SK-N-SH treated with all-trans-retinoic acid at 6 μM for 48 hours (cell line): Measurements from ENCODE around the gene CA7.

Experiments
- ATAC-seq: fragments of 200-7000 bp; cut with Tn5 transposase; 3 replicates; pipeline ENCODE4 v1.9.1; 2020; ENCODE audit warnings: mild to moderate bottlenecking, moderate library complexity
- ARNTL ChIP-seq: fragments of 450-650 bp; formaldehyde crosslinking; IDR thresholded peaks from 2 replicates; pipeline ENCODE4 v1.5.0; 2020; ENCODE audit warnings: low read depth, mild to moderate bottlenecking, moderate library complexity, borderline replicate concordance
- BACH2 ChIP-seq: fragments of 250-450 bp; sonication (Bioruptor Pico); IDR thresholded peaks from 2 replicates; pipeline ENCODE4 v1.9.0; 2021; ENCODE audit warnings: mild to moderate bottlenecking, borderline replicate concordance
- CREB5 ChIP-seq: fragments of 250-450 bp; sonication (Bioruptor Pico); IDR thresholded peaks from 2 replicates; pipeline ENCODE4 v1.5.1; 2020; ENCODE audit warnings: low read depth, mild to moderate bottlenecking, moderate library complexity
- CSRNP3 ChIP-seq: fragments of 250-450 bp; sonication (Bioruptor Pico); IDR thresholded peaks from 2 replicates; pipeline ENCODE4 v1.5.1; 2021; ENCODE audit warnings: mild to moderate bottlenecking, moderate library complexity
- ESRRG ChIP-seq: fragments of 250-450 bp; sonication (Bioruptor Pico); IDR thresholded peaks from 2 replicates; pipeline ENCODE4 v1.6.1; 2021; ENCODE audit warnings: mild to moderate bottlenecking
- GLIS3 ChIP-seq: fragments of 250-450 bp; sonication (Bioruptor Pico); IDR thresholded peaks from 2 replicates; pipeline ENCODE4 v1.5.0; 2020; ENCODE audit warnings: mild to moderate bottlenecking, moderate library complexity
- ISL1 ChIP-seq: fragments of 250-450 bp; sonication (Bioruptor Pico); IDR thresholded peaks from 2 replicates; pipeline ENCODE4 v2.1.2; 2022; ENCODE audit warnings: mild to moderate bottlenecking, moderate library complexity
- OSR1 ChIP-seq: fragments of 250-450 bp; sonication (Bioruptor Pico); IDR thresholded peaks from 2 replicates; pipeline ENCODE4 v1.8.0; 2022; ENCODE audit warnings: moderate library complexity, mild to moderate bottlenecking, inconsistent platforms
- POU6F1 ChIP-seq: fragments of 250-450 bp; sonication (Bioruptor Pico); IDR thresholded peaks from 2 replicates; pipeline ENCODE4 v1.8.0; 2021; ENCODE audit warnings: low read depth, mild to moderate bottlenecking, moderate library complexity, borderline replicate concordance
- PPARA ChIP-seq: fragments of 250-450 bp; sonication (Bioruptor Pico); IDR thresholded peaks from 2 replicates; pipeline ENCODE4 v1.5.0; 2020; ENCODE audit warnings: mild to moderate bottlenecking, borderline replicate concordance
- RARB ChIP-seq: fragments of 250-450 bp; sonication (Bioruptor Pico); IDR thresholded peaks from 2 replicates; pipeline ENCODE4 v1.8.0; 2021; ENCODE audit warnings: mild to moderate bottlenecking, moderate library complexity
- SNAI2 ChIP-seq: fragments of 250-450 bp; sonication (Bioruptor Pico); IDR thresholded peaks from 2 replicates; pipeline ENCODE4 v1.5.0; 2020; ENCODE audit warnings: mild to moderate bottlenecking, moderate library complexity
- TOX ChIP-seq: fragments of 250-450 bp; sonication (Bioruptor Pico); IDR thresholded peaks from 2 replicates; pipeline ENCODE4 v1.8.0; 2021; ENCODE audit warnings: mild to moderate bottlenecking, moderate library complexity, borderline replicate concordance
- ZC3H10 ChIP-seq: fragments of 250-450 bp; sonication (Bioruptor Pico); IDR thresholded peaks from 2 replicates; pipeline ENCODE4 v1.5.1; 2021; ENCODE audit warnings: mild to moderate bottlenecking, moderate library complexity
- ZFP30 ChIP-seq: fragments of 450-650 bp; formaldehyde crosslinking; IDR thresholded peaks from 2 replicates; pipeline ENCODE4 v1.5.0; 2022; ENCODE audit warnings: mild to moderate bottlenecking, moderate library complexity
- ZNF565 ChIP-seq: fragments of 450-650 bp; formaldehyde crosslinking; conservative IDR thresholded peaks from 2 replicates; pipeline ENCODE4 v1.5.0; 2020; ENCODE audit warnings: low read depth, mild to moderate bottlenecking, moderate library complexity
- ZNF70 ChIP-seq: fragments of 450-650 bp; formaldehyde crosslinking; IDR thresholded peaks from 2 replicates; pipeline ENCODE4 v1.5.0; 2020; ENCODE audit warnings: mild to moderate bottlenecking, moderate library complexity
- ZNF8 ChIP-seq: fragments of 450-650 bp; formaldehyde crosslinking; IDR thresholded peaks from 2 replicates; pipeline ENCODE4 v1.5.0; 2020; ENCODE audit warnings: mild to moderate bottlenecking, moderate library complexity
- TF ChIP-seq, protein P1 (sequence below): fragments of 250-450 bp; sonication (Bioruptor Pico); IDR thresholded peaks from 2 replicates; pipeline ENCODE4 v1.5.0; 2020; ENCODE audit warnings: mild to moderate bottlenecking, moderate library complexity
- TF ChIP-seq, protein P2 (sequence below): fragments of 250-450 bp; sonication (Bioruptor Pico); IDR thresholded peaks from 2 replicates; pipeline ENCODE4 v1.8.0; 2020; ENCODE audit warnings: mild to moderate bottlenecking, moderate library complexity, borderline replicate concordance

CA7 gene

DNA sequence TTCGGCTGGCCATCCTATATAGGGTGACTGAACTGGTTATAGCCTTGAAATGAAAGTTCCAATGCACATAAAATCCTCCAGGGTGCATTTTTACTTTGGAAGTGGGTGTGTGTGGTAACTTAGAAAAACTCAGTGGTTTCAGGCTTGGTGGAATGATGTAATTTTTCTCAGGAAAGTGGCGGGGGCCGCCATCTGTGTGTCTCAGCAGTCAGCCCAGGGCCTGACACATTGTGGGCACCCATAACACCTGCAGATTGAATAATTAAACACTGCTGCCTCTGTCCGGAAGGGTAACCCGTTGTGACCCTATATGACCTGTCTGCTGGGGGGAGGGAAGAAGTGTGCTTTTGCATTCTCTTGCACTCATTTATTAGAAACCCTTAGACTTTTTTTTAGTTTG is 33.9 kb downstream of the CA7 start:
- TF ChIP-seq CSRNP3 (CRISPR knock-in tag) (no peak), GLIS3 (CRISPR knock-in tag) (no peak), OSR1 (no peak), ARNTL (CRISPR knock-in tag) (no peak), RARB (CRISPR knock-in tag) (no peak), ZNF565 (CRISPR knock-in tag) (no peak), ESRRG (no peak), ZC3H10 (no peak), ISL1 (no peak), SNAI2 (no peak), BACH2 (CRISPR knock-in tag) (no peak), POU6F1 (CRISPR knock-in tag) (no peak), CREB5 (no peak)
- TF ChIP-seq, protein P1, sequence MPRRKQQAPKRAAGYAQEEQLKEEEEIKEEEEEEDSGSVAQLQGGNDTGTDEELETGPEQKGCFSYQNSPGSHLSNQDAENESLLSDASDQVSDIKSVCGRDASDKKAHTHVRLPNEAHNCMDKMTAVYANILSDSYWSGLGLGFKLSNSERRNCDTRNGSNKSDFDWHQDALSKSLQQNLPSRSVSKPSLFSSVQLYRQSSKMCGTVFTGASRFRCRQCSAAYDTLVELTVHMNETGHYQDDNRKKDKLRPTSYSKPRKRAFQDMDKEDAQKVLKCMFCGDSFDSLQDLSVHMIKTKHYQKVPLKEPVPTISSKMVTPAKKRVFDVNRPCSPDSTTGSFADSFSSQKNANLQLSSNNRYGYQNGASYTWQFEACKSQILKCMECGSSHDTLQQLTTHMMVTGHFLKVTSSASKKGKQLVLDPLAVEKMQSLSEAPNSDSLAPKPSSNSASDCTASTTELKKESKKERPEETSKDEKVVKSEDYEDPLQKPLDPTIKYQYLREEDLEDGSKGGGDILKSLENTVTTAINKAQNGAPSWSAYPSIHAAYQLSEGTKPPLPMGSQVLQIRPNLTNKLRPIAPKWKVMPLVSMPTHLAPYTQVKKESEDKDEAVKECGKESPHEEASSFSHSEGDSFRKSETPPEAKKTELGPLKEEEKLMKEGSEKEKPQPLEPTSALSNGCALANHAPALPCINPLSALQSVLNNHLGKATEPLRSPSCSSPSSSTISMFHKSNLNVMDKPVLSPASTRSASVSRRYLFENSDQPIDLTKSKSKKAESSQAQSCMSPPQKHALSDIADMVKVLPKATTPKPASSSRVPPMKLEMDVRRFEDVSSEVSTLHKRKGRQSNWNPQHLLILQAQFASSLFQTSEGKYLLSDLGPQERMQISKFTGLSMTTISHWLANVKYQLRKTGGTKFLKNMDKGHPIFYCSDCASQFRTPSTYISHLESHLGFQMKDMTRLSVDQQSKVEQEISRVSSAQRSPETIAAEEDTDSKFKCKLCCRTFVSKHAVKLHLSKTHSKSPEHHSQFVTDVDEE: no peak
- TF ChIP-seq, protein P2, sequence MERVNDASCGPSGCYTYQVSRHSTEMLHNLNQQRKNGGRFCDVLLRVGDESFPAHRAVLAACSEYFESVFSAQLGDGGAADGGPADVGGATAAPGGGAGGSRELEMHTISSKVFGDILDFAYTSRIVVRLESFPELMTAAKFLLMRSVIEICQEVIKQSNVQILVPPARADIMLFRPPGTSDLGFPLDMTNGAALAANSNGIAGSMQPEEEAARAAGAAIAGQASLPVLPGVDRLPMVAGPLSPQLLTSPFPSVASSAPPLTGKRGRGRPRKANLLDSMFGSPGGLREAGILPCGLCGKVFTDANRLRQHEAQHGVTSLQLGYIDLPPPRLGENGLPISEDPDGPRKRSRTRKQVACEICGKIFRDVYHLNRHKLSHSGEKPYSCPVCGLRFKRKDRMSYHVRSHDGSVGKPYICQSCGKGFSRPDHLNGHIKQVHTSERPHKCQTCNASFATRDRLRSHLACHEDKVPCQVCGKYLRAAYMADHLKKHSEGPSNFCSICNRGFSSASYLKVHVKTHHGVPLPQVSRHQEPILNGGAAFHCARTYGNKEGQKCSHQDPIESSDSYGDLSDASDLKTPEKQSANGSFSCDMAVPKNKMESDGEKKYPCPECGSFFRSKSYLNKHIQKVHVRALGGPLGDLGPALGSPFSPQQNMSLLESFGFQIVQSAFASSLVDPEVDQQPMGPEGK (CRISPR knock-in tag): no peak
- no peak for ATAC-seq

DNA sequence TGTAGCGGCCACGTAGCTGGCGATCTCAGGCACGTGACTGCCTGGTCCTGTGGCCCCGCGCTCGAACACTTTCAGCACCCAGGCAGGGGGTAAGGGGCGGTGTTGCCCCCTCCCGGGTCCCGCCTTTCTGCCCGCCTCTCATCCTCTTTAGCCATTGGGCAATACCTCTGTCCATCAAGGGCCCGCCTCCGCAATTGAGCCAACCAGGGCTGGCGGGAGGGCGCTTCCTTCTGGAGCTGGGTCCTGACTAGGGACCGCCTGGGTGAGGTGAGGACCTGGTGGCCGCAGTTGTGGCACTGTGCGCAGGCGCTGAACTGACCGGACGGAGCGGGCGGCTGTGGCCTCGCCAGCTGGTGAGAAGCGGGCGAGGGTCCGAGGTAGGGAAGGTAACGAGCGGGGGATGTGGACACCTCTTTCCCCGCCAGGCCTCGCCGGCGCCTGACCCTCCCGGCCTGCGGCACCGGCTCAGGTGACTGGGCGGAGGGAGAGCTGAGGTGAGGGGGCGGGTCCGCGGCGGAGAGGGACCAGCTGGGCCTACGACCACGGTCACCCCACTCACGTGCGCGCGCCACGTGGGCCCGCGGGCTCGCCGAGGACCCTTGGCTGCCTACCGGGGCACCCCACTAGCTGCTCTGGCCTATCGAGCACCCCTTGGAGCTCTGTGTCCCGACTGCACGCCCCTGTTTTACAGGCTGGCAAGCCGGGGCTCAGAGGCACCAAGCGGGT is 36.2 kb downstream of the CA7 start, which contains the start of gene PDP2:
TSS of gene PDP2 (plus strand) at position 228 of the 726 bp plus-strand sequence. CDS start 3,770 bp downstream, outside the sequence.
- peak; percentile 99 for ATAC-seq
- TF ChIP-seq TOX (CRISPR knock-in tag) (no peak), POU6F1 (CRISPR knock-in tag) (no peak), BACH2 (CRISPR knock-in tag) (no peak), SNAI2 (no peak), ARNTL (CRISPR knock-in tag) (no peak), ZC3H10 (no peak), PPARA (CRISPR knock-in tag) (no peak), ZNF70 (CRISPR knock-in tag) (no peak), CREB5 (no peak), ZFP30 (CRISPR knock-in tag) (no peak), ZNF565 (CRISPR knock-in tag) (no peak), ZNF8 (no peak)
- TF ChIP-seq, protein P2 (CRISPR knock-in tag): no peak
- TF ChIP-seq, protein P1: no peak
